KBM-7 (cell line): ENCODE measurements around the gene CXCL10.
"Not testable (repeated sequence)": the region's sequence is repeated elsewhere in the genome, so short reads cannot be mapped to it uniquely, and the experiment has no call there.

ENCODE experiments used
- DNase-seq: peaks from one replicate; pipeline ENCODE4 v3.0.0-alpha.2; 2015
- in situ Hi-C: fragments of 300-500 bp; cut with MboI; formaldehyde crosslinking; loops from 2 replicates; pipeline ENCODE4 v1.14.3; 2020; ENCODE audit warnings: low sequenced_read_pairs, low pct_unique_long_range_greater_than_20kb, mixed read lengths

Gene CXCL10

DNA sequence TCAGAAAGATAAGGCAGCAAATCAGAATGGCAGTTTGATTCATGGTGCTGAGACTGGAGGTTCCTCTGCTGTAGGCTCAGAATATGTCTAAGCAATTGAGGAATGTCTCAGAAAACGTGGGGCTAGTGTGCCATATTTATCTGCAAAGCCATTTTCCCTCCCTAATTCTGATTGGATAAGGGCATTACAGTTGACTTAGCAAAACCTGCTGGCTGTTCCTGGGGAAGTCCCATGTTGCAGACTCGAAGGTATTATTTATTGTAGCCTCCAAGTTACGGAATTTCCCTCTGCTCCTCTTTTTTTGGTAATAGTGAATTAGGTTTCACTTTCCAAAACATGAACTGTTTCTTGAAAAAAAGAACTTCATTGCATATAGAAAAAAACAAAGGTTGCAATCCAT, at the start of gene CXCL10:
Gene CXCL10, minus strand, starts transcription at position 109 of the 400 bp plus-strand sequence. Its CDS starts 66 bp downstream, at position 43.
- DNase-seq = no peak
- in situ Hi-C loops = no loop called here

- in situ Hi-C loops = no loop called here
- no peak for DNase-seq
These were observed 49.5 kb upstream of the CXCL10 start for GRCh38 chr4:76072760-76073159.

DNA sequence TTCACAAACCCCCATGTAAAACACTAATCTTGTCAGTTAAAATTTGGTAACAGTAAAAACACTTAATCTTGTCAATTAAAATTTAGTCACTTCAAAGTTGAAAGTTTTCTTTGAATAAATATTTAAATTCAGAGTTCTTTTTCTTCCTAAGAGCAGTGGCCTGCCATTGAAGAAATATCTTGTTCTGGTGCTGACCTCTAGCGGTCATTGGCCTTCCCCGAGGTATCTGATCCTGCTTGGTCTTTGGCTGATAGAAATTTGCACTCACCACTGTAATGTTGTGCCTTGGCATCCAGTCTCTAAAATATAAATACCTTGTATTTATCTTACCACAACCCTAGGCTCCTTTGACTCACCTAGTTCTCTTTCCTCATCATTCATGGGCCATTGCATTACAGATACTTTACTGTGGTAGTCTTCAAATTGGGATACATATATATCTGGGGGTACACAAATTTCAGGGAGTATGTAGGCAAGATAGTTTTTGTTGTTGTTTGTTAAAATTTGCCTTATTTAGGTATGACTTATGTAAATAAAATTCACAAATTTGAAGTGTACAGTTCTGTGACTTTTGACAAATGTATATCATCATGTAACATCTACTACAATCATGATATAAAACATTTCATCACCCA, 44.5 kb upstream of the CXCL10 start:
- peak; percentile 76 for DNase-seq
- in situ Hi-C loops = loop anchor here (10.0 kb wide), 1 partner anchor 73 kb away; the partner anchor contains the start of gene SDAD1

GRCh38 chr4:76066546-76066945, 43.2 kb upstream of the CXCL10 start:
- in situ Hi-C loops = loop anchor here (10.0 kb wide), 1 partner anchor 72 kb away; the partner anchor contains the start of gene SDAD1
- DNase-seq = no peak

- no peak for DNase-seq
- in situ Hi-C loops = loop anchor here (10.0 kb wide), 1 partner anchor 67 kb away; the partner anchor contains the start of gene SDAD1
These were observed 38.7 kb upstream of the CXCL10 start for GRCh38 chr4:76061982-76062381.

GRCh38 chr4:76061421-76061820, 38.1 kb upstream of the CXCL10 start:
- in situ Hi-C loops = loop anchor here (10.0 kb wide), 1 partner anchor 67 kb away; the partner anchor contains the start of gene SDAD1
- no peak for DNase-seq

DNA sequence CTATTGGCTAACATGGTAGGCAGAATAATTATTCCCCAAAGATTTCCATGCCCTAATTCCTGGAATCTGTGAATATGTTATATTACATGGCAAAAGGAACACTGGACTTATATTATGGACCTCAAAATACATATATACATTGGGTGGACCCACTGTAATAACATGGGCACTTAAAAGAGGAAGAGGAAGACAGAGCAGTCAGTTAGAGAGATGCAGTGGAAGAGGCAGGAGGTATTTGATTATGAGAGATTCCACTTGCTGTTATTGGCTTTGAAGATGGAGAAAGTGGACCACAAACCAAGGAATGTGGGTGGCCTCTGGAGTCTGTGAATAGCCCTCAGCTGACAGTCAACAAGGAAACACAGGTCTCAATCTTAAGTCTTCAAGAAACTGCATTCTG, 37.2 kb upstream of the CXCL10 start:
- DNase-seq = no peak
- in situ Hi-C loops = loop anchor here (10.0 kb wide), 1 partner anchor 66 kb away; the partner anchor contains the start of gene SDAD1

DNA sequence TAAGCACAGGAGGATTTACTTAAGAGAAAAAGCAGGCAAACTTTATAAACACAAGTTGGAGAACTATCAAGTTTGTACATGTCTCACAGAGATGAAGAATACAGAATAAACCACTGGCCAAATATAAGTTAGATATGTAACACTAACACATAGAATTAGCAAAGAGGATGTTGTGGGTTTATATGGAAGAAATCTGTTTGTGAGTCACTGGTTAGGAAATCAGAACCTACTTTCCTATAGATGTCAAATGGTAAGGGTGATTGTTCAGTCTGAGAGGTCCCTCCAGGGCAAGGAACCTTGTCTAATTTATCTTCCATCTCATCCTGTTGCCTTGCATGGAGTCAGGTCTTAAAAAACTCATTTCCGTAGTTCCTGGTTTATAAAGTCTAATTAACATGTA, 36.5 kb upstream of the CXCL10 start:
- in situ Hi-C loops = loop anchor here (10.0 kb wide), 1 partner anchor 65 kb away; the partner anchor contains the start of gene SDAD1
- no peak for DNase-seq

- in situ Hi-C loops = no loop called here
- no peak for DNase-seq
These were observed 35.7 kb upstream of the CXCL10 start for GRCh38 chr4:76058888-76059426.

DNA sequence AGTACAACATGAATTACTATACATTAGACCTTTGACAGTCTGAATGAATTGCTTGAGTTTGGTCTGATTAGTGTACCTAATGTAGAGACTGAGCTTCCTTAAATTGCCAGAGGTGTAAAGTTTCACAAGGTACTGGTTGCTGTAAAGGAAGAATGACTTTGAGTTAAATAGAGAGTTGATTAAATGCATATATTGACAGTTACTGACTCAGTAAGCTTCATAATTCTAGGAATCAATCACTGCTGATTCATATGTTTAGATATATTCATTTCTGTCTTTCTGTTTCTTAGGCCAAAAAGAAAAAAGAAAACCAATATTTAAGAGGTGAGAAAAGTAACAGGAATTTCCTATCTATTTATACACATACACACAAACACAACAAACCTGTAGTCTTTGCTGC, 35.0 kb upstream of the CXCL10 start:
- in situ Hi-C loops = no loop called here
- no peak for DNase-seq

GRCh38 chr4:76055421-76055820, 32.1 kb upstream of the CXCL10 start:
- DNase-seq = no peak
- in situ Hi-C loops = no loop called here

- no peak for DNase-seq
- in situ Hi-C loops = no loop called here
These were observed 31.7 kb upstream of the CXCL10 start for GRCh38 chr4:76055016-76055415.

DNA sequence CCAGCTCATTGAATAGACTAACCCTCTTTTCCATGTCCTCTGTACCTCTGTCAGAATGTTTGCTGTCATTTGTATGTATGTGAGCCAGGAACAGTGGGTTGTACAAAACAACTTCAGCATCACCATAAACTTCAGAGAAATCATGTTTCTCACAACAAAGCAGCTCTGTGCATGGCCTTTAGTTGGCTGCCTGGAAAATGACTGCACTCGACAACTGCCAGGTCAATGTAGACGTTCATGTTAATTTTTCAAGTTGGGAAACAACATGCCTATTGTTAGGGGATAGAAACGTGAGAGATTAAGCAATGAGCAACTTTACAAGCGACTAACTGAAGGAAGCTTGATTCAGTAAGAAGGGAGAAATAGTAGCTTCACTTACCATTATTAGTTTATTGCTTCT, 30.4 kb upstream of the CXCL10 start:
- in situ Hi-C loops = no loop called here
- DNase-seq = no peak

- DNase-seq, in situ Hi-C loops: not testable (repeated sequence)
These were observed 27.3 kb upstream of the CXCL10 start for GRCh38 chr4:76050560-76051050.

GRCh38 chr4:76049860-76050416, 26.6 kb upstream of the CXCL10 start:
- DNase-seq, in situ Hi-C loops: not testable (repeated sequence)

DNA sequence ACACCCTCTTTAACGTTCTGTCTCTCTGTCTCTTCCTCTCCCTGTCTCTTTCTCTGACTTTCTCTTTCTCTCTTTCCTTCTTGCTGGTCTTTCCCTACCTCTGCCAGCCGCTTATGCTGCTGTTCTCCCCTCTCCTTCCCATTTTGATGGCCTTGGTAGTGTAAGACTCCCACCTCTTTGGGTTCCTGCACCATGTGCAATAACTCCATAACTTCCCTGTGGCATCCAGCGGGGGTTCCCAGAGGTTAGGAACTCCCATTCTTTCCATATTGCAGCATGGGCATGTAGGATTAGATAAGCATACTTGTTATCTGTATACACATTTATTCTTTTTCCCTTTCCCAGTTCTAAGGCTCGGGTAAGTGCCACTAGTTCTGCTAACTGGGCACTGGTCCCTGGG, 21.4 kb upstream of the CXCL10 start:
- in situ Hi-C loops, DNase-seq: not testable (repeated sequence)

DNA sequence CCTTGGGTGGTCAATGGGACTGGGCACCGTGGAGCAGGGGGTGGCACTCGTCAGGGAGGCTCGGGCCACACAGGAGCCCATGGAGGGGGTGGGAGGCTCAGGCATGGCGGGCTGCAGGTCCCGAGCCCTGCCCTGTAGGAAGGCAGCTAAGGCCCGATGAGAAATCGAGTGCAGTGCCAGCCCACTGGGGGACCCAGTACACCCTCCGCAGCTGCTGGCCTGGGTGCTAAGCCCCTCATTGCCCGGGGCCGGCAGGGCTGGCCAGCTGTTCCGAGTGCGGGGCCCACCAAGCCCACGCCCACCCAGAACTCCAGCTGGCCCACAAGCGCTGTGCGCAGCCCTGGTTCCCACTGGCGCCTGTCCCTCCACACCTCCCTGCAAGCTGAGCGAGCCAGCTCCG, 20.0 kb upstream of the CXCL10 start:
- in situ Hi-C loops, DNase-seq: not testable (repeated sequence)

GRCh38 chr4:76042241-76042998, 19.1 kb upstream of the CXCL10 start:
- DNase-seq, in situ Hi-C loops: not testable (repeated sequence)

DNA sequence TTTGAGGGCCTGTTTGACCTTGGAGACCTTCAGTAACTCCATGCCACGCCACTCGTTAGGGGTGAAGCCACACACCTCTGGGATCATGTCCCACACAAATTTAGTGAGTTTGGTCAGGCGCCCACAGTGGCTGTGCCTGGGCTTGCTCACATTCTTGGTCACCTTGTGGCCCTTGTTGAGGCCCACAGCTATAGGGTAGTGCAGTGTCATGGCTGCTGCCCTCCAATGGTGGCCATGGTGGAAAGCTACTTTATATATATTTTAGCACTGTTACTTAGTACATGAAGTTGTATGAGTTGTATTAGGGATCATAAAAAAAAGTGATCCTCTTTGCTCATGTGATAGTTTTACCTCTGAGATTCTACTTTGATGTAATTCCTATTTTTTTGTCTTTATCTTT, 13.6 kb upstream of the CXCL10 start:
- in situ Hi-C loops = no loop called here
- no peak for DNase-seq
